Esophagus squamous epithelium (tissue), 4 donors: ENCODE data around the gene SLC25A2.
A peak's percentile ranks its signal among the peaks of the same experiment; 100 is the strongest.

ENCODE experiments used
- CTCF ChIP-seq, 6 experiments: fragments of 450-650 bp in 4 of 6; fragments of 200-600 bp in 2 of 6; sonication (generic) in 2 of 6; IDR thresholded peaks; one replicate each; pipeline ENCODE4 v1.5.1; 2016 to 2019; ENCODE audit warnings: antibody characterized with exemption in 6 of 6, mild to moderate bottlenecking in 4 of 6, moderate library complexity in 4 of 6
- POLR2A ChIP-seq, 4 donors: fragments of 450-650 bp; IDR thresholded peaks; one replicate each; pipeline ENCODE4 v1.6.1; 2017; ENCODE audit warnings: antibody characterized with exemption in 4 of 4, mild to moderate bottlenecking in 4 of 4, moderate library complexity in 3 of 4

- peak in 1 of 4 donors; percentile 20 for TF ChIP-seq POLR2A (IDR thresholded peaks at IDR 0.05)
- TF ChIP-seq CTCF (IDR thresholded peaks at IDR 0.05), result peak in 2 of 6 experiments; percentile 23 to 39
Observed at GRCh38 chr5:141326088-141326854, 22.4 kb upstream of the SLC25A2 start.
